Fibroblast of lung (primary cell): ENCODE measurements around the gene CSTB. TPM values are rescaled to one million over a fixed set of nuclear protein-coding genes. Genes with fewer than 3 reads are reported as not detected.

Experiments
- DNase-seq, 2 donors: peaks; one replicate each; pipeline versions ENCODE4 v3.0.0 to v3.0.0-alpha.2; 2010; ENCODE audit warnings: low read depth in 2 of 2
- H2AFZ ChIP-seq: 2 replicates; pipeline ENCODE4 v1.5.1; 2012; ENCODE audit warnings: low read length, control low read depth, inconsistent platforms
- H3K27ac ChIP-seq: 2 replicates; pipeline ENCODE4 v1.5.1; 2011; ENCODE audit warnings: low read length, control low read depth; ENCODE audit not compliant: insufficient read depth
- H3K27me3 ChIP-seq: 2 replicates; pipeline ENCODE4 v1.5.1; 2011; ENCODE audit warnings: mild to moderate bottlenecking, low read length; ENCODE audit not compliant: control insufficient read depth, insufficient read depth
- H3K36me3 ChIP-seq: 2 replicates; pipeline ENCODE4 v1.5.1; 2011; ENCODE audit warnings: low read length; ENCODE audit not compliant: control insufficient read depth, insufficient read depth
- H3K4me1 ChIP-seq: 2 replicates; pipeline ENCODE4 v1.5.1; 2011; ENCODE audit warnings: low read length; ENCODE audit not compliant: control insufficient read depth, insufficient read depth; ENCODE audit errors: extremely low read depth
- H3K4me2 ChIP-seq: 2 replicates; pipeline ENCODE4 v1.5.1; 2011; ENCODE audit warnings: low read length, control low read depth; ENCODE audit not compliant: insufficient read depth; ENCODE audit errors: extremely low read depth
- H3K4me3 ChIP-seq, 4 experiments: fragments of 200-600 bp in 1 of 4; sonication (generic) in 1 of 4; replicated peaks in 1 of 4; 2 replicates each; pipeline ENCODE4 v1.5.1; 2011 to 2016; ENCODE audit warnings: low read length in 4 of 4, low read depth in 3 of 4, mild to moderate bottlenecking in 3 of 4, control low read depth in 2 of 4, inconsistent platforms in 1 of 4, mixed read lengths in 1 of 4; ENCODE audit not compliant: insufficient read depth in 1 of 4; ENCODE audit errors: control extremely low read depth in 1 of 4
- H3K79me2 ChIP-seq: 2 replicates; pipeline ENCODE4 v1.5.1; 2012; ENCODE audit warnings: mild to moderate bottlenecking, low read length, inconsistent platforms; ENCODE audit not compliant: control insufficient read depth, insufficient read depth
- H3K9ac ChIP-seq: 2 replicates; pipeline ENCODE4 v1.5.1; 2011; ENCODE audit warnings: mild to moderate bottlenecking, low read length, control low read depth; ENCODE audit not compliant: insufficient read depth
- H3K9me3 ChIP-seq: 2 replicates; pipeline ENCODE4 v1.5.1; 2012; ENCODE audit warnings: low read depth, low read length; ENCODE audit not compliant: control insufficient read depth, insufficient read depth
- H4K20me1 ChIP-seq: 2 replicates; pipeline ENCODE4 v1.5.1; 2011; ENCODE audit warnings: low read length; ENCODE audit not compliant: control insufficient read depth, insufficient read depth; ENCODE audit errors: extremely low read depth
- EZH2 ChIP-seq: IDR thresholded peaks from 2 replicates; pipeline ENCODE4 v1.5.1; 2012; ENCODE audit warnings: low read length, control low read depth, mild to moderate bottlenecking; ENCODE audit errors: missing control alignments
- polyA plus RNA-seq, 2 donors: library from polyadenylated mRNA; depleted of rRNA in 1 of 2; stranded (reverse) in 1 of 2; unstranded in 1 of 2; fragments of >200 nt; gene quantifications; 2 replicates each; pipeline ENCODE4 v1.2.1, GENCODE V29; 2011 to 2012; ENCODE audit warnings: missing spikeins in 1 of 2
- total RNA-seq: library from RNA; depleted of rRNA; stranded (reverse); fragments of >200 nt; gene quantifications from 2 replicates; pipeline ENCODE4 v1.2.1, GENCODE V29; 2014
- TF ChIP-seq, protein P1 (sequence below), 2 donors: IDR thresholded peaks in 1 of 2; conservative IDR thresholded peaks in 1 of 2; 1 replicate in 1 of 2; 2 replicates in 1 of 2; pipeline ENCODE4 v1.5.1; 2011 to 2012; ENCODE audit warnings: low read length in 2 of 2, control low read depth in 1 of 2, inconsistent platforms in 1 of 2, low read depth in 1 of 2, mild to moderate bottlenecking in 1 of 2

CSTB gene
- total and polyA plus RNA-seq, 2 donors (not counting 1 experiment from before 2014, with no cell fraction given), result 24.8 to 72.5 TPM

DNA sequence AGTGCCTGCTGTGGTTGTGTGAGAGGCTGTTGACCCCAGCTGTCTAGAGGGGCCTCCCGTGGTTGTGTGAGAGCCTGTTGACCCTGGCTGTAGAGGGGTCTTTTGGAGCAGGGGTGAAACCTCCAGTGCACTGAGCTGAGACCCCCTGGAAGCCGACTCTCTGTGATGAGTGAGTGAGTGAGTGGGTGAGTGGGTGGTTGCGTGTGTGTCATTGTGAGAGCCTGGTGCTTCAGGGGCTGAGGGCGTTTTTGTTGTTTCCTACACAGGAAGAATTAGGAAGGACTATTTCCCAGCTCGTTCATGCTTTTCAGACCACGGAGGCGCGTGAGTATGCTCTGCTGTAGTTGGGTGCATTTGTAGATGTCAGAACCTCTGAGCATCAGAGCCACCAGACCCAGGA lies 16.3 kb upstream of the CSTB start:
- no peak overlapping the region for H3K4me3 ChIP-seq
- H3K27me3 ChIP-seq, result no peaks in the 10 kb centered on the region
- H2AFZ ChIP-seq, result no peak overlapping the region
- no peak overlapping the region for H3K9ac ChIP-seq
- H4K20me1 ChIP-seq, result no peaks in the 10 kb centered on the region
- DNase-seq, result no peak
- H3K79me2 ChIP-seq, result peaks cover 20% of the 10 kb centered on the region
- H3K4me2 ChIP-seq, result no peak overlapping the region
- peaks cover 5% of the 10 kb centered on the region for H3K4me1 ChIP-seq
- TF ChIP-seq EZH2, result no peak
- TF ChIP-seq, protein P1, sequence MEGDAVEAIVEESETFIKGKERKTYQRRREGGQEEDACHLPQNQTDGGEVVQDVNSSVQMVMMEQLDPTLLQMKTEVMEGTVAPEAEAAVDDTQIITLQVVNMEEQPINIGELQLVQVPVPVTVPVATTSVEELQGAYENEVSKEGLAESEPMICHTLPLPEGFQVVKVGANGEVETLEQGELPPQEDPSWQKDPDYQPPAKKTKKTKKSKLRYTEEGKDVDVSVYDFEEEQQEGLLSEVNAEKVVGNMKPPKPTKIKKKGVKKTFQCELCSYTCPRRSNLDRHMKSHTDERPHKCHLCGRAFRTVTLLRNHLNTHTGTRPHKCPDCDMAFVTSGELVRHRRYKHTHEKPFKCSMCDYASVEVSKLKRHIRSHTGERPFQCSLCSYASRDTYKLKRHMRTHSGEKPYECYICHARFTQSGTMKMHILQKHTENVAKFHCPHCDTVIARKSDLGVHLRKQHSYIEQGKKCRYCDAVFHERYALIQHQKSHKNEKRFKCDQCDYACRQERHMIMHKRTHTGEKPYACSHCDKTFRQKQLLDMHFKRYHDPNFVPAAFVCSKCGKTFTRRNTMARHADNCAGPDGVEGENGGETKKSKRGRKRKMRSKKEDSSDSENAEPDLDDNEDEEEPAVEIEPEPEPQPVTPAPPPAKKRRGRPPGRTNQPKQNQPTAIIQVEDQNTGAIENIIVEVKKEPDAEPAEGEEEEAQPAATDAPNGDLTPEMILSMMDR (conservative IDR thresholded peaks at IDR 0.05 in 1 of 2, IDR thresholded peaks at IDR 0.05 in 1 of 2; ENCODE audit: low read depth in 1 of 2, low read length in 2 of 2), result no peak
- H3K27ac ChIP-seq, result no peak overlapping the region
- no peaks in the 10 kb centered on the region for H3K9me3 ChIP-seq
- H3K36me3 ChIP-seq, result peaks cover 23% of the 10 kb centered on the region

GRCh38 chr21:43790010-43790524 lies 14.0 kb upstream of the CSTB start:
- TF ChIP-seq EZH2, result no peak
- TF ChIP-seq, protein P1 (conservative IDR thresholded peaks at IDR 0.05 in 1 of 2, IDR thresholded peaks at IDR 0.05 in 1 of 2; ENCODE audit: low read depth in 1 of 2, low read length in 2 of 2), result no peak

DNA sequence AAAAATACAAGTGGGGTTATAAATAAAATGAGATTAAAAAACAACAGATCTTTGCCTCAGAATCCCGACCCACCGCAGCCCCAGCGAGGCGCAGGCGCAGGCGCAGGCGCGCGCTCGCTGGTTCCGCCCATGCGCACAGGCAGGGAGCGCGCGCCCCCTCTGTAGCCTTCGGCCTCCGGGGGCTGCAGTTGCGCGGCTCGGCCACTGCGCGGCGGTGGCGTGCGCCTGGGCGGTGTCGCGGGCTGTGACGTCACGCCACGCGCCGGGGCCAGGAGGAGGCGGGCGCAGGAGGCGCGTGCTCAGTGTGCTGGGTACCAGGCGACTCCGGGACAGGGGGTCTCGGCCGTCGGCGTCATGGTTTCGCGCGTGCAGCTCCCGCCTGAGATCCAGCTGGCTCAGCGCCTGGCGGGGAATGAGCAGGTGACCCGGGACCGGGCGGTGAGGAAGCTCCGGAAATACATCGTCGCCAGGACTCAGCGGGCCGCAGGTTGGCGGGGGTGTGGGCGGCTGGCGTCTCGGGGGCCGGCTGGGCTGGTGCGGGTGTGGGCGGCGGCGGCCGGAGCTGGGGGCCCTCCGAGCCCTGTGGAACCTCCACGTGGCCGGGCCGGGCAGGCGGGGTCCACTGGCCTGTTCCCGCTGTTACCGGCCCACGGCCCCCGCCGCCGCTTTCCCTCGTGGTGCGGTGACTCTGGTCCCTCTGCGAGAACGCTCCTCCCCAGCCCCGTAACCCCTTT lies 13.3 kb upstream of the CSTB start, which contains the start of gene RRP1:
Gene RRP1, plus strand, starts transcription at position 302 of the 734 bp plus-strand sequence. Its CDS starts 53 bp downstream, at position 355.
- no peaks in the 10 kb centered on the region for H4K20me1 ChIP-seq
- H3K4me2 ChIP-seq, result peak within 1 kb of the TSS; percentile 95
- H3K27me3 ChIP-seq, result no peaks in the 10 kb centered on the region
- H3K79me2 ChIP-seq, result peaks cover 20% of the 10 kb centered on the region
- peak within 1 kb of the TSS; percentile 87 for H3K9ac ChIP-seq
- DNase-seq, result peak; percentile 74 to 84
- peaks cover 9% of the 10 kb centered on the region for H3K36me3 ChIP-seq
- no peaks in the 10 kb centered on the region for H3K9me3 ChIP-seq
- peak within 1 kb of the TSS; percentile 89 for H2AFZ ChIP-seq
- peak within 1 kb of the TSS; percentile 84 for H3K27ac ChIP-seq
- TF ChIP-seq EZH2, result no peak
- TF ChIP-seq, protein P1 (conservative IDR thresholded peaks at IDR 0.05 in 1 of 2, IDR thresholded peaks at IDR 0.05 in 1 of 2; ENCODE audit: low read depth in 1 of 2, low read length in 2 of 2), result peak; percentile 47 to 79
- H3K4me3 ChIP-seq, result peak within 1 kb of the TSS; percentile 87 to 97 (median 94)
- peaks cover 5% of the 10 kb centered on the region for H3K4me1 ChIP-seq

More at GRCh38 chr21:43790010-43790524, 14.0 kb upstream of the CSTB start:
- peaks cover 13% of the 10 kb centered on the region for H3K36me3 ChIP-seq
- H3K79me2 ChIP-seq, result peaks cover 20% of the 10 kb centered on the region
- H2AFZ ChIP-seq, result peak overlapping the region; percentile 62
- no peaks in the 10 kb centered on the region for H3K9me3 ChIP-seq
- peaks cover 5% of the 10 kb centered on the region for H3K4me1 ChIP-seq
- H3K27me3 ChIP-seq, result no peaks in the 10 kb centered on the region
- H3K4me2 ChIP-seq, result peak overlapping the region; percentile 95
- H3K4me3 ChIP-seq, result peak overlapping the region; percentile 87 to 97 (median 94)
- H3K9ac ChIP-seq, result peak overlapping the region; percentile 87
- no peak for DNase-seq
- H4K20me1 ChIP-seq, result no peaks in the 10 kb centered on the region
- H3K27ac ChIP-seq, result peak overlapping the region; percentile 84
